SK-N-DZ (cell line): ENCODE data around the gene TMEM147.
"Not testable (repeated sequence)": the region's sequence is repeated elsewhere in the genome, so short reads cannot be mapped to it uniquely, and the experiment has no call there.

Experiments used
- DNase-seq: peaks from one replicate; pipeline ENCODE4 v3.0.0-alpha.2; 2015; ENCODE audit warnings: low spot score

Gene TMEM147

DNA sequence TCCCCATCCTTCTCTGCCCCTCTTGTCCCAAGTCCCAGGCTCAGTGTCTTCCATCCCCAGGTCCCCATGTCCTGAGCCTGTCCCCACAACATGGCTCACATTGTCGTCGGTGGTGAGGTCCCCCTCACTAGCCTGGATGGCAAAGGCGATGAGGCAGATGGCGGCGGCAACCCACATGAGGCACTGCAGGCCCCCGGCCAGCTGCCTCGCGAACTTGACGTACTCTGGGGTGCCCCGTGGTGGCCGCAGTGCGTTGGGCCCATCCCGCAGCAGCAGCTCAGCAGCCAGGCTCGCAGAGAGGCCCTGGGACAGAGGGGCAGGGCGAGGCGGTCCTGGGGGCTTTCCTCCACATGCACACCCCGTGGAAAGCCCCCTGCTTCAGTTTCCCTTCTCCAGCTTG is 16.9 kb downstream of the TMEM147 start:
- no peak for DNase-seq

DNA sequence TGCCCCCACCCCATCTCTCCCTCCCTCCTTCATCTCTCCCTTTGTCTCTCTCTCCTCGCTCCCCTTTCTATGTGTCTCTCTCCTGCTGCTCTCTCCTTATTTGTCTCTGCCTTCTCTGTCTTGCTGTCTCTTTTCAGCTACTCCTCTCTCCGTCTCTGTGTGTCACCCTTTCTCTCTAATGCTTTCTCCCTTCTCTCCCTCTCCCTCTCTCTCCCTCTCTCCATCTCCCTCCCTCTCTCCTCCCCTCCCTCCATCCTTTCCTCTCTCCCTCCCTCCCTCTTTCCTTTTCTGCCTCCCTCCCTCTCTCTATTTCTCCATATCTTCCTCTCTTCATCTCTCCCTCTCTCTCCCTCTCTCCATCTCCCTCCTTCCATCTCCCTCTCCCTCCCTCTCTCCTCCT is 17.4 kb downstream of the TMEM147 start:
- no peak for DNase-seq

DNA sequence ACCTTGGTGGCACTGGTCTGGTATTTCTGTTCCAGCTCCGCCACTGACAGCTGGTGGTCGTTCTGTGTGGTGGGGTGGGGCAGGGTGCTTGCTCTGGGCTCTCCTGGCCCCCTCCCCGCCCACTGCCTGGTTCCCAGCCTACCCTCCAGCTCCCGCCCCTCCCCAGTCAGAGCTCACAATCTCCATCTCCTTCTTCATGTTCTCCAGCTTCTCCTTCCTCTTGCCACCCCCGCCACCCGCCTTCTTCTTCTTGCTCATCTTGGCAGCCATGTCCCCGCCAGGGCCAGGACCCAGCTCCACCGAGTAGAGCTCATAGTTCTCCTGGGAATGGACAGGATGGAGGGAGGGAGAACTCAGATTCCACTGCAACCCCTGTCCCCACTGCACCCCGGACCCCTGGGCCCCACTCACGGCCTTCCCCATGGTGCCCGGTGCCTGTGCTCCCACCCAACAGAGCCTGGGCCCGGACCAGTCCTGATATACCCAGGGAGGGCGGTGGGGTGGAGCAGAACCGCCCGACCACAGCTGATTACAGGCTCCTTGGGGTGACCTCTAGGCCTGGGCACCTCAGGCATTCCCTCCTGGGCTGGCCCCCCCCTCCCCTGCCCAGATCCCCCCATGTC is 17.9 kb downstream of the TMEM147 start, which contains the start of gene ATP4A:
TSS of gene ATP4A (minus strand) at position 452 of the 623 bp plus-strand sequence. CDS start at position 423, 29 bp downstream.
- DNase-seq, result no peak

DNA sequence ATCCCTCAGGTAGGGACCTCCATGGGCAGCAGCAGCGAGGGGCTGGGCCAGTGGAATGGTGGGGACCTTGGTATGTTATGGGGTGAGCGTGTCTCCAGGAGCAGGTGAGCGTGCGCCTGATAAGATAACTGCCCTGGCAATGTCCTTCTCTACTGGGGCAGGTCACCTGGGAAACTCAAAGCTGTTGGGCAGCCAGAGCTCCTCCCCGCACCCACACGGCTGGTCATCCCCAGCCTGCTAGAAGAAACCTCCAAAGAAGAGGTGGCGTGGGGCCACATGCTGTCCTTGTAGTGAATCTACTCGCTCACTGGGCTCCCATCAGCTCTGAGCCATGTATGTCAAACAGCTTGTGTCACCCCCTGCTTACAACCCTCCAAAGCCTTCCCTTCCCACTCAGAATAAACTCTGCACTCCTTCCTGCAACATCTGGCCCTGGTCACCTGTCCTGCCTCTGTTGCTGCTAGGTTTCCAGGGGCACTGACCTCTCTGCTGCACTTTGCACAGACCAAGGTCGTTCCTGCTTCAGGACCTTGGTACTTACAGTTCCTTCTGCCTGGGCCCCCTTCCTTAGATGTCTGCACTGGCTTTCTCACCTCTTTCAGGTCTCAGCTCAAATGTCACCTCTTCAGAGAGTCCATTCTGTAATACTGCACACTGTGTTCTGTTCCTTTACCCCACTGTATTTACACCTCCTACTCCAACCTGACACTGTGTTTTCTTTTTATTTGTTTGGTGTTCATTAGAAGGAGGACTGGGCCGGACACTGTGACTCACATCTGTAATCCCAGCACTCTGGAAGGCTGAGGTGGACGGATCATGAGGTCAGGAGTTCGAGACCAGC is 19.8 kb downstream of the TMEM147 start:
- DNase-seq, result no peak

- DNase-seq, result no peak
Measured at GRCh38 chr19:35566738-35567137, 21.3 kb downstream of the TMEM147 start.

DNA sequence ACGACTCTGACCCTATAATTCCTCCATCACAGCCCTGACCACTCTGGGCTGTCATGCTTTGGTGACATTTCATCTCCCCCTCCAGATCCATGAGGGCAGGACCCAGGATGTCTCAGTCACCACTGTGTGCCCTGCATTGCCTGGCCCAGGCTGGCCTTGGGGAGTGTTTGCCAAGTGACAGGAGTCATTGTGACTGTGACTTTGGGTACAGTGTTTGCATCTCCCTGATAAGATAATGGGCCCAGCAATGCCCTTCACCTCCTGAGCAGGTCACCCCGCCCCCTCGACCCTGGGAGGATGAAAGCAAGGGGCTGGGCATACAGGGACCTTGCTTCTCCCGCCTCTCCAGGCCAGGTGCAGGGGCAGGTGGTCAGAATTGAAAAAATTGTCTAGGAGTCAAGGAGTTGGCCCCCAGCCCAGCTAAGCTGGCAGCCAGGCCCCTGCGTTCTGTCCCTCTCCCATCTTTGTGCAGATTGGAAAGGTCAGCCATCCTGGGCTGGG is 23.9 kb downstream of the TMEM147 start:
- DNase-seq, result no peak

DNA sequence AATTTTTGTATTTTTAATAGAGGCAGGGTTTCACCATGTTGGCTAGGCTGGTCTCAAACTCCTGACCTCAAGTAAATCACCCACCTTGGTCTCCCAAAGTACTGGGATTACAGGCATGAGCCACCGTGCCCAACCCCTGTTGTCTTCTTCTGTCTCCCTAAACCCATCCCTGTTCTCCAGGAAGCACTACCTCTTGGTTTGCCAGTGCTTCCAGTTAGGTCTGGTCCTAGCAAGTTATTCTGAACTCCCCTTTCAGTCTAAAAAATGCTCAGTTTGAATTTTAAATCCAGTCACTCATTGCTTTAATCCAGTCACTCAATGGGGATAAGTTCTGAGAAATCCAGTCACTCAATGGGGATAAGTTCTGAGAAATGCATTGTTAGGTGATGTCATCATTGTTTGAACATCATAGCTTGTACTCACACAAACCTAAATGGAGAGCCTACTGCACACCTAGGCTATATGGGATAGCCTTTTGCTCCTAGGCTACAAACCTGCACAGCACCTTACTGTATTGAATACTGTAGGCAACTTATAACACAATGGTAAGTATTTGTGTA is 26.1 kb downstream of the TMEM147 start:
- no peak for DNase-seq

- no peak for DNase-seq
Measured at GRCh38 chr19:35577918-35578317, 32.5 kb downstream of the TMEM147 start.

GRCh38 chr19:35578707-35579106 is 33.3 kb downstream of the TMEM147 start:
- no peak for DNase-seq

DNA sequence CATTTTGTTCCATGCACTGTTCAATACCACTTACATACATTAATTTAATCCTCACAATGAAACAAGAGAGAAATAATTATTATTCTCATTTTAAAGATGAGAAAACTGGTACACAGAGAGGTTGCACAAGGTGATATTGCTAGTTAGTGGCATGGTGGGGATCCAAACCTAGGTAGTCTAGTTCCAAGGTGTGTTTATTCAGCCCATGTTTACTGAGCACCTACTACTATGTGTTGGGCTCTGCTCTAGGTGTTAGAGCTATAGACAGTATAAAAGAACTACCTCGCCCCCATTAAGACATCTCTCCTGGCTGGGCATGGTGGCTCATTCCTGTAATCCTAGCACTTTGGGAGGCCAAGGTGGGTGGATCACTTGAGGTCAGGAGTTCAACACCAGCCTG is 37.3 kb downstream of the TMEM147 start:
- DNase-seq, result no peak

GRCh38 chr19:35585848-35586247 is 40.4 kb downstream of the TMEM147 start, which contains the start of gene PMIS2:
PMIS2 (plus strand) TSS chr19:35586173; CDS start chr19:35586260, 87 bp downstream.
- peak; percentile 33 for DNase-seq

- no peak for DNase-seq
Measured at GRCh38 chr19:35587321-35587720, 41.9 kb downstream of the TMEM147 start.

- no peak for DNase-seq
Measured at GRCh38 chr19:35590875-35591274, 45.4 kb downstream of the TMEM147 start.

- DNase-seq, result no peak
Measured at GRCh38 chr19:35592226-35592625, 46.8 kb downstream of the TMEM147 start.

DNA sequence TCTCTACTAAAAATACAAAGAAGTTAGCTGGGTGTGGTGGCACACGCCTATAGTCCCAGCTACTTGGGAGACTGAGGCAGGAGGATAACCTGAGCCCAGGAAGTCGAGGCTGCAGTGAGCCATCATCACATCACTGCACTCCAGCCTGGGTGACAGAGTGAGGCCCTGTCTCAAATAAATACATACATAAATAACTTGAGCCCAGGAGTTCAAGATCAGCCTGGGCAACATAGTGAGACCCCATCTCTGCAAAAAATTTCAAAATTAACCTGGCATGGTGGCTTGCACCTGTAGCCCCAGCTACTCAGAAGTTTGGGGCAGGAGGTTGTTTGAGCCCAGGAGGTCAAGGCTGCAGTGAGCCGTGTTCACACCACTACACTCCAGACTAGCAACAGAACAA is 49.6 kb downstream of the TMEM147 start:
- not testable (repeated sequence) for DNase-seq

GRCh38 chr19:35595928-35596327 is 50.5 kb downstream of the TMEM147 start:
- DNase-seq, result no peak

- DNase-seq, result no peak
Measured at GRCh38 chr19:35596366-35596999, 51.1 kb downstream of the TMEM147 start.
